Measurements from ENCODE around the gene BNC2. TPM values are rescaled to one million over a fixed set of nuclear protein-coding genes. Genes with fewer than 3 reads are reported as not detected.

BNC2 gene
- total RNA-seq, 1 experiment from 2014 or later: 5.7 TPM

- ATAC-seq: no peak
- Histone ChIP-seq H3K36me3 (ENCODE audit: control insufficient read depth, insufficient read depth, low read length) (no peaks in the 10 kb centered on the region), H3K4me1 (ENCODE audit: control insufficient read depth, insufficient read depth, low read length) (no peaks in the 10 kb centered on the region), H3K9me3 (ENCODE audit: control insufficient read depth, insufficient read depth, low read depth, low read length) (no peaks in the 10 kb centered on the region), H3K27me3 (ENCODE audit: control insufficient read depth, insufficient read depth, low read length) (no peaks in the 10 kb centered on the region), H3K27ac (ENCODE audit: low read length) (no peak overlapping the region), H3K4me3 (ENCODE audit: low read depth in 2 of 2, low read length in 2 of 2) (no peak overlapping the region)
- POLR2A ChIA-PET: no interaction called here
- no peak for DNase-seq (ENCODE audit: low read depth, low spot score)
- in situ Hi-C loops (cut with HindIII; ENCODE audit: low pct_unique_long_range_greater_than_20kb, low sequenced_read_pairs): no loop called here
- intact Hi-C loops (cut with micrococcal nuclease; ENCODE audit: unreplicated experiment): no loop called here
- no TSS peak for BruUV-seq (replicated peaks)
- no peak for TF ChIP-seq POLR2AphosphoS5 (IDR thresholded peaks at IDR 0.05; ENCODE audit: low read depth, low read length)
- no peak for TF ChIP-seq CTCF (IDR thresholded peaks at IDR 0.05)
- no peak for TF ChIP-seq REST (IDR thresholded peaks at IDR 0.05; ENCODE audit: insufficient read depth in 1 of 2, low read depth in 2 of 2, low read length in 1 of 2)
- no peak for TF ChIP-seq SIN3A (IDR thresholded peaks at IDR 0.05; ENCODE audit: borderline replicate concordance, insufficient read depth, low read depth, low read length)
- no peak for TF ChIP-seq TCF7L2 (IDR thresholded peaks at IDR 0.05; ENCODE audit: low read depth, low read length)
- CTCF ChIA-PET: no interaction called here
These were observed 35.7 kb downstream of the BNC2 start for GRCh38 chr9:16834817-16835216.

- no peak for ATAC-seq
- no peaks in the 10 kb centered on the region for H3K27me3 ChIP-seq (ENCODE audit: control insufficient read depth, insufficient read depth, low read length)
- H3K4me3 ChIP-seq (ENCODE audit: low read depth in 2 of 2, low read length in 2 of 2): no peak overlapping the region
- POLR2A ChIA-PET: no interaction called here
- CTCF ChIA-PET: no interaction called here
- no peak for TF ChIP-seq SIN3A (IDR thresholded peaks at IDR 0.05; ENCODE audit: borderline replicate concordance, insufficient read depth, low read depth, low read length)
- no peak for TF ChIP-seq TCF7L2 (IDR thresholded peaks at IDR 0.05; ENCODE audit: low read depth, low read length)
- TF ChIP-seq CTCF (IDR thresholded peaks at IDR 0.05): no peak
- no peak for TF ChIP-seq REST (IDR thresholded peaks at IDR 0.05; ENCODE audit: insufficient read depth in 1 of 2, low read depth in 2 of 2, low read length in 1 of 2)
- no peak for TF ChIP-seq POLR2AphosphoS5 (IDR thresholded peaks at IDR 0.05; ENCODE audit: low read depth, low read length)
- intact Hi-C loops (cut with micrococcal nuclease; ENCODE audit: unreplicated experiment) (no loop called here), in situ Hi-C loops (cut with HindIII; ENCODE audit: low pct_unique_long_range_greater_than_20kb, low sequenced_read_pairs) (no loop called here)
- DNase-seq (ENCODE audit: low read depth, low spot score): no peak
- no peak overlapping the region for H3K27ac ChIP-seq (ENCODE audit: low read length)
- no TSS peak for BruUV-seq (replicated peaks)
- no peaks in the 10 kb centered on the region for H3K9me3 ChIP-seq (ENCODE audit: control insufficient read depth, insufficient read depth, low read depth, low read length)
- H3K36me3 ChIP-seq (ENCODE audit: control insufficient read depth, insufficient read depth, low read length): no peaks in the 10 kb centered on the region
- H3K4me1 ChIP-seq (ENCODE audit: control insufficient read depth, insufficient read depth, low read length): no peaks in the 10 kb centered on the region
These were observed 37.1 kb downstream of the BNC2 start for GRCh38 chr9:16833296-16833835.

All from Panc1 (cell line).